GM19193 (cell line): Measurements from ENCODE around the gene TRHDE.

Experiments
- POLR2A ChIP-seq: IDR thresholded peaks from 4 replicates; pipeline ENCODE4 v1.6.1; 2011; ENCODE audit not compliant: insufficient read depth, insufficient read length; ENCODE audit errors: extremely low read depth

The TRHDE gene

GRCh38 chr12:72337382-72337781 lies 65.2 kb downstream of the TRHDE start:
- no peak for TF ChIP-seq POLR2A

- TF ChIP-seq POLR2A = no peak
These were observed 65.8 kb downstream of the TRHDE start for GRCh38 chr12:72337946-72338345.

- TF ChIP-seq POLR2A = no peak
These were observed 66.3 kb downstream of the TRHDE start for GRCh38 chr12:72338437-72338836.

GRCh38 chr12:72346363-72346944 lies 74.3 kb downstream of the TRHDE start:
- no peak for TF ChIP-seq POLR2A

GRCh38 chr12:72349491-72349890 lies 77.3 kb downstream of the TRHDE start:
- no peak for TF ChIP-seq POLR2A

GRCh38 chr12:72359416-72359815 lies 87.2 kb downstream of the TRHDE start:
- no peak for TF ChIP-seq POLR2A

- no peak for TF ChIP-seq POLR2A
These were observed 93.0 kb downstream of the TRHDE start for GRCh38 chr12:72365151-72365550.

GRCh38 chr12:72366255-72366654 lies 94.1 kb downstream of the TRHDE start:
- no peak for TF ChIP-seq POLR2A

GRCh38 chr12:72368298-72368697 lies 96.1 kb downstream of the TRHDE start:
- TF ChIP-seq POLR2A = no peak

- TF ChIP-seq POLR2A = no peak
These were observed 96.7 kb downstream of the TRHDE start for GRCh38 chr12:72368719-72369422.

- TF ChIP-seq POLR2A = no peak
These were observed 97.3 kb downstream of the TRHDE start for GRCh38 chr12:72369423-72369959.

GRCh38 chr12:72380441-72380840 lies 108.3 kb downstream of the TRHDE start:
- TF ChIP-seq POLR2A = no peak

GRCh38 chr12:72388322-72388721 lies 116.2 kb downstream of the TRHDE start:
- no peak for TF ChIP-seq POLR2A

GRCh38 chr12:72390146-72390545 lies 118.0 kb downstream of the TRHDE start:
- TF ChIP-seq POLR2A = no peak

- no peak for TF ChIP-seq POLR2A
These were observed 133.9 kb downstream of the TRHDE start for GRCh38 chr12:72406111-72406510.

- TF ChIP-seq POLR2A = no peak
These were observed 160.0 kb downstream of the TRHDE start for GRCh38 chr12:72432037-72432604.

- TF ChIP-seq POLR2A = no peak
These were observed 161.1 kb downstream of the TRHDE start for GRCh38 chr12:72433298-72433697.

- no peak for TF ChIP-seq POLR2A
These were observed 162.8 kb downstream of the TRHDE start for GRCh38 chr12:72434999-72435398.
